ENCODE measurements around the gene KRTAP5-9.
"Not testable (repeated sequence)": the region's sequence is repeated elsewhere in the genome, so short reads cannot be mapped to it uniquely, and the experiment has no call there.

DNA sequence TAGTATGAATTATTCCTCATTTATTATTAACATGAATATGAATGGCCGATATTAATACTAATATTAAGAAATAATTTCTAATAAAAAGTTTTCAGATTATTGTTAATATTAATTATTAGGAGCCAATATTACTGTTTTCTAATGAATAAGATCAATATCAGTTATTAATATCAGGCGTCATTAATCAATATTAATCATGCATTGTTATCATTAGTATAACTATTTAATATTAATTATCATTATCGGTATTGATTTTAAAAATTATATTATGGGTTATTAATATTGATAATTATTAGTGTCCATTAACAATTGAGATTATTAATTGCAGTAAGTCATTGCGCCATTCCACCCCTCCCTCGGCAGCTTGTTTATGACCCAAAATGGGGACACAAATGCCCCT lies 37.5 kb downstream of the KRTAP5-9 start:
- not testable (repeated sequence) for TF ChIP-seq POLR2A (IDR thresholded peaks at IDR 0.05)
- TF ChIP-seq, protein P1, sequence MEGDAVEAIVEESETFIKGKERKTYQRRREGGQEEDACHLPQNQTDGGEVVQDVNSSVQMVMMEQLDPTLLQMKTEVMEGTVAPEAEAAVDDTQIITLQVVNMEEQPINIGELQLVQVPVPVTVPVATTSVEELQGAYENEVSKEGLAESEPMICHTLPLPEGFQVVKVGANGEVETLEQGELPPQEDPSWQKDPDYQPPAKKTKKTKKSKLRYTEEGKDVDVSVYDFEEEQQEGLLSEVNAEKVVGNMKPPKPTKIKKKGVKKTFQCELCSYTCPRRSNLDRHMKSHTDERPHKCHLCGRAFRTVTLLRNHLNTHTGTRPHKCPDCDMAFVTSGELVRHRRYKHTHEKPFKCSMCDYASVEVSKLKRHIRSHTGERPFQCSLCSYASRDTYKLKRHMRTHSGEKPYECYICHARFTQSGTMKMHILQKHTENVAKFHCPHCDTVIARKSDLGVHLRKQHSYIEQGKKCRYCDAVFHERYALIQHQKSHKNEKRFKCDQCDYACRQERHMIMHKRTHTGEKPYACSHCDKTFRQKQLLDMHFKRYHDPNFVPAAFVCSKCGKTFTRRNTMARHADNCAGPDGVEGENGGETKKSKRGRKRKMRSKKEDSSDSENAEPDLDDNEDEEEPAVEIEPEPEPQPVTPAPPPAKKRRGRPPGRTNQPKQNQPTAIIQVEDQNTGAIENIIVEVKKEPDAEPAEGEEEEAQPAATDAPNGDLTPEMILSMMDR (IDR thresholded peaks at IDR 0.05): not testable (repeated sequence)

All from upper lobe of left lung (tissue), 4 donors.